Activated naive CD8-positive, alpha-beta T cell treated with anti-CD3 and anti-CD28 coated beads for 36 hours (primary cell): ENCODE measurements around the gene WFDC1. TPM values are rescaled to one million over a fixed set of nuclear protein-coding genes. Genes with fewer than 3 reads are reported as not detected.
A peak's percentile ranks its signal among the peaks of the same experiment; 100 is the strongest.

Experiments
- DNase-seq: peaks from one replicate; pipeline ENCODE4 v3.0.0; 2021
- H3K27ac Mint-ChIP-seq: one replicate; pipeline ENCODE4 v1.8.0; 2022; ENCODE audit warnings: mild to moderate bottlenecking, moderate library complexity, mixed read lengths
- H3K27me3 Mint-ChIP-seq: one replicate; pipeline ENCODE4 v1.8.0; 2022; ENCODE audit warnings: mild to moderate bottlenecking, mixed read lengths
- H3K36me3 Mint-ChIP-seq: one replicate; pipeline ENCODE4 v1.8.0; 2021; ENCODE audit warnings: mild to moderate bottlenecking, mixed read lengths
- H3K4me1 Mint-ChIP-seq: one replicate; pipeline ENCODE4 v1.8.0; 2021; ENCODE audit warnings: mixed read lengths
- H3K4me3 Mint-ChIP-seq: one replicate; pipeline ENCODE4 v1.8.0; 2022; ENCODE audit warnings: mild to moderate bottlenecking, moderate library complexity, mixed read lengths
- H3K9me3 Mint-ChIP-seq: one replicate; pipeline ENCODE4 v1.8.0; 2022; ENCODE audit warnings: mixed read lengths
- total RNA-seq, 2 experiments: library from RNA; stranded (reverse); gene quantifications; one replicate each; pipeline ENCODE4 v1.2.3, GENCODE V29; 2021

Gene WFDC1
- total RNA-seq, 2 experiments from 2014 or later, result not detected

DNA sequence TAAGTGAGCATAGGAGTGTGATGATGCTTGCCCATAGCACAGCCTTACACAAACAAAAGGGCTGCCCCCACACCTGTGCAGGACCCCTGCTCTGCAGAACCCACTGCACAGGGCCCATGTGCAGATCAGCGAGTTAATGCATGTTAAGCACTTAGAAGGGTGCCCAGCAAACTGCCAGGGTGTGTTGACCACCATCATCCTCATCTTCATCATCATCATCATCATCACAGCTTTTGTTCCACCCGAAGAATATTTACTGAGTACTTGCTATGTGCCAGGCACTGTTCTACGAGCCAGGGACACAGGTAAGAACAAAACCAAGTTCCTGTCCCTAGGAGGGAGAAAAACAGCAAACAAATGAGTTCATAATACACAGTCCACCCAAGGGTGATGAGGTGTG is 11.9 kb downstream of the WFDC1 start:
- H3K9me3 Mint-ChIP-seq, result no peaks in the 10 kb centered on the region
- no peak overlapping the region for H3K4me3 Mint-ChIP-seq
- no peak overlapping the region for H3K27ac Mint-ChIP-seq
- no peak for DNase-seq
- H3K4me1 Mint-ChIP-seq, result no peaks in the 10 kb centered on the region
- H3K36me3 Mint-ChIP-seq, result no peaks in the 10 kb centered on the region
- H3K27me3 Mint-ChIP-seq, result peaks cover 34% of the 10 kb centered on the region

DNA sequence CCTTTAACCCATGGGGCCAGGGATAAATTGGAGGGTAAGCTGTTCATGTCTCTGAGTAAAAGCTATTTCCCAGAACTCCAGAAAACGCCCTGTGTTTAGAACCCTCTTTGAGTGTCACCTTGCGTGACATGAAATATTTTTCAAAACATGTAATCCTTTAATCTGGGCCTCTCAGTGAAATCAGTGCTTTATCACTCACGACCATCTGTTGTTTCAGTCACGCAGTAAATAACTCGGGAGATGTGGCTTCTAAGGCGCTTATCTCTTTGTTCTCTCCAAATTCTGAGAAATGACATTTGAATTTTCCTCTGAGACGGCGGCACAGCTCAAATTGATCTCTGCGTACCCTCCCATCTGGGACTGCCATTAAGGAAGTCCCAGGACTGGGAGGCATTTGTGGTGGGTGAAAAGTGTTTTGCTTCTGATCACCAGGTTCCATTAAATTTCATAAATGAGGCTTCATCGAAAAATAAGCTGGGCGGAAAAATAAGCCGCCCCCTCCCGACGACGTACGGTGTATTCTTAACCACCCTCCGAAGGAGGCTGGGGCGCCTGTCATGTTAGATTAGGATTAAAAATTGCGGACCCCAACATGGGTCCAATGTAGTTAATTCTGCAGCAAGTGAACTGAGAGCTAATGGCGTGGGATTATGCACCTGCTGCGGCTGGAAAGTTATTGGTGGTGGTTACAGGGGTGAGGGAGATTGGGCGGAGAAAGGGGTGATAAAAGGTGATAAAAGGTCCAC is 12.7 kb downstream of the WFDC1 start:
- Mint-ChIP-seq H3K36me3 (no peaks in the 10 kb centered on the region), H3K9me3 (no peaks in the 10 kb centered on the region), H3K27ac (no peak overlapping the region), H3K4me3 (no peak overlapping the region), H3K4me1 (no peaks in the 10 kb centered on the region), H3K27me3 (peaks cover 41% of the 10 kb centered on the region)
- no peak for DNase-seq

DNA sequence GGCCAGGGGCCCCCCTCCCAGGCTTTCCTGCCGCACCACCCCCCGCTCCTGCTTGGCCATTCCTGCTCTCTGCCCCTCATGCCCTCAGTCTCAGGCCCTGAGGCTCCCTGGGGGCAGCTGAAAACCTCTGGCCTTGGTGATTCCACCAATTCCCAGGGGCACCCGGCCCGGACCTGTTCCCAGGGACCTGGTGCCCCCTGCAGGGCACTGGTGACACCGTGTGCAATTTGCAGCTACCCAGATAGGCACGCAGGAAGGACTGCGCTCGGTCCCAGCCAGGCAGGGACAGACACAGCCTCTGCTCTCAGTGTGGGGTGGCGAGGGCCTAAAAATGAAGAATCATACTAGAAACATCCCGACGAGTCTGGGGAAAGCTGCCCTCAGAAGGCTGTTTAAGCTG is 13.4 kb downstream of the WFDC1 start:
- no peaks in the 10 kb centered on the region for H3K36me3 Mint-ChIP-seq
- H3K9me3 Mint-ChIP-seq, result no peaks in the 10 kb centered on the region
- peaks cover 45% of the 10 kb centered on the region for H3K27me3 Mint-ChIP-seq
- H3K27ac Mint-ChIP-seq, result no peak overlapping the region
- H3K4me3 Mint-ChIP-seq, result no peak overlapping the region
- no peaks in the 10 kb centered on the region for H3K4me1 Mint-ChIP-seq
- DNase-seq, result peak; percentile 24

DNA sequence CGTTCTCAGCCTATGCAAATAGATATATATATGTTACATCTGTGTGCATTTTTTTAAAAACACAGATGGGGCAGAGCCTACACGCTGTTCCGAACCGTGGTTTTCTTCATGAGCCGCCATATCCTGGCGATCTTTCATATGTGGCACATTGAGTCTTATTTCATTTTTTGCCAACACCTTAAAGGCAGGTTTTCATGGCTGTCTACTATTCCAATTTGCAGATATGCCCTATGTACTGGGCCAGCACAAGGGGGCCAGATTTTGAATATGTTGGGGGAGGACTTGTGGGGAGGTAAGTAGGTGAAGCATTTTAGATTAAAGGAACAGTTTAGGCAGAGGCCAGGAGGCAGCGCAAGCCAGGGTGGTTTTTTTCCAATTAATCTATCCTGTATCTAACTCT is 16.0 kb downstream of the WFDC1 start:
- Mint-ChIP-seq H3K4me1 (no peaks in the 10 kb centered on the region), H3K4me3 (no peak overlapping the region), H3K27me3 (peaks cover 55% of the 10 kb centered on the region), H3K36me3 (no peaks in the 10 kb centered on the region), H3K27ac (no peak overlapping the region), H3K9me3 (no peaks in the 10 kb centered on the region)
- no peak for DNase-seq

DNA sequence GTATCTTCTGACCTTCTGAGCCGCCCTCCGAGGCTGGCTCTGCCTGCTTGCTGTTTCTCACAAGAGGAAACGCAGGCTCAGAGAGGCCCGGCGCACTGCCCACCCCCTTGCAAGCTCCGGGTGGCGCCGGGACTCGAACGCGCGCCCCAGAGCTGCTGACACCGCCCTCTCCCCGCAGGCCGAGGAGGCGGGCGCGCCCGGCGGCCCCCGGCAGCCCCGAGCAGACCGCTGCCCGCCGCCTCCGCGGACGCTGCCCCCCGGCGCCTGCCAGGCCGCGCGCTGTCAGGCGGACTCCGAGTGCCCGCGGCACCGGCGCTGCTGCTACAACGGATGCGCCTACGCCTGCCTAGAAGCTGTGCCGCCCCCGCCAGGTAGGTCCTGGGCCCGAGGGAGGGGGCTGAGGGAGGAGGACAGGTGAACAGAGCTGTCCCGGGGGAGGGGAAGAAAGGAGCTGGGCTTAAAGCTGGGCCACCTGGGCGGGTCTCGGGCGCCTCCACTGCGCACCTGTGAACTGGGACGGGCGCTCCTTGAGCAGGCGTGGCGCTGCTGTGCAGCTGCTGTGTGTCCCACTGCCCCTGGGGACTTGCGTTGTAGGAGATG is 18.2 kb downstream of the WFDC1 start:
- H3K4me3 Mint-ChIP-seq, result no peak overlapping the region

DNA sequence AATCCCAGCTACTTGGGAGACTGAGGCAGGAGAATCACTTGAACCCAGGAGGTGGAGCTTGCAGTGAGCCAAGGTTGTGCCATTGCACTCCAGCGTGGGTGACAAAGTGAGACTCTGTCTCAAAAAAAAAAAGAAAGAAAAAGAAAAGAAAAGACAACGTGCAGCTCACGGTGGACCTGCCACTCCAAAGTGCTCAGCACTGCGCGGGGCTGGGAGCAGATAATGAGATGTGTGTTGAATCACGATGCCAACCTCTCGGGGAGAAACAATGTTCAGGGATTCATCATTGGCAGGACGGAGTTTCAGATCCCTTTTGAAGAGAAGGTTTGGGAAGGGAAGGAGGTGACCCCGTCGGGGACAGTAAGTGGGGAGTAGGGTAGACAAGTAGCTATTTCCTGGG is 19.2 kb downstream of the WFDC1 start:
- no peak overlapping the region for H3K27ac Mint-ChIP-seq
- DNase-seq, result no peak
- H3K4me3 Mint-ChIP-seq, result no peak overlapping the region
- H3K4me1 Mint-ChIP-seq, result no peaks in the 10 kb centered on the region
- H3K27me3 Mint-ChIP-seq, result peaks cover 43% of the 10 kb centered on the region
- H3K36me3 Mint-ChIP-seq, result no peaks in the 10 kb centered on the region
- peaks cover 3% of the 10 kb centered on the region for H3K9me3 Mint-ChIP-seq

More for the DNA sequence above, 18.2 kb downstream of the WFDC1 start:
- Mint-ChIP-seq H3K27me3 (peaks cover 50% of the 10 kb centered on the region), H3K27ac (no peak overlapping the region), H3K9me3 (no peaks in the 10 kb centered on the region), H3K4me1 (no peaks in the 10 kb centered on the region), H3K36me3 (no peaks in the 10 kb centered on the region)
- DNase-seq, result no peak

DNA sequence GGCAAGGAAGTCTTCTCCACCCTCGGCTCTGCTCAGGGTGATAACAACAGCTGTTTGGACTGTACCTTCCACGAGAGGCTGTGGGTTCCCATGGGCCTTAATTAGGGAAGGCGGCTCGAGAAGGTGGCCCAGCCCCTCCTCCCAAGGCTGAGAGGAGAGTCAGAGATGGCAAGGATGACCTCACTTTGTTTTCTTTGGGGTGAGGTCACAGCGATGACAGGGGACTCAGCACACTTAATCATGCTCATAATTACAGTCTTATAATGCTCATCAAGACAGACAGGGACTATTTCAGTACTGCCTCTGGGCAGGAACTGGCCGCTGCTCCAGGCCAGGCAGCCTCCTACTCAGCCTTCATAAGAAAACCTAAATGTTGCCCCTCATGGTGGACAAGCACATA is 19.7 kb downstream of the WFDC1 start:
- Mint-ChIP-seq H3K27me3 (peaks cover 38% of the 10 kb centered on the region), H3K27ac (no peak overlapping the region), H3K4me3 (no peak overlapping the region), H3K36me3 (no peaks in the 10 kb centered on the region), H3K4me1 (no peaks in the 10 kb centered on the region), H3K9me3 (peaks cover 3% of the 10 kb centered on the region)
- DNase-seq, result no peak

DNA sequence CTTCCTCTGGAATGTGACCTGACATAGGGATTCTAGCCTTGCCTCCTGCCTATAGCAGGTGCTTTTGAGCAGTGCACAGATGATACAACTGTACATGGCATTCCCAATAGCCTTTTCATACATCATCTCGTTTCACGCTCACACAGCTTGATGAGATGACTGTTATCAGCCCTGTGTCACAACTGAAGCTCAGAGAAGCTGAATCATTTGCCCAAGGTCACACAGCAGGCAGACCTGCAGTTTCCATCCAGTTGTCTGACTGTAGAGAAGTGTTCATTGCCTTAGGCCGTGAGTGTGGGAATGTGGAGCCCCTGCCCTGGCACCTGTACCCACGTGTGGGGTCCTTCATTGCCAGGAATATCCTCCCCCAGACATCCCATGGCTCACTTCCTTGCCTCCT is 20.1 kb downstream of the WFDC1 start:
- peaks cover 34% of the 10 kb centered on the region for H3K27me3 Mint-ChIP-seq
- DNase-seq, result no peak
- H3K27ac Mint-ChIP-seq, result no peak overlapping the region
- H3K36me3 Mint-ChIP-seq, result no peaks in the 10 kb centered on the region
- H3K9me3 Mint-ChIP-seq, result peaks cover 3% of the 10 kb centered on the region
- no peaks in the 10 kb centered on the region for H3K4me1 Mint-ChIP-seq
- no peak overlapping the region for H3K4me3 Mint-ChIP-seq

DNA sequence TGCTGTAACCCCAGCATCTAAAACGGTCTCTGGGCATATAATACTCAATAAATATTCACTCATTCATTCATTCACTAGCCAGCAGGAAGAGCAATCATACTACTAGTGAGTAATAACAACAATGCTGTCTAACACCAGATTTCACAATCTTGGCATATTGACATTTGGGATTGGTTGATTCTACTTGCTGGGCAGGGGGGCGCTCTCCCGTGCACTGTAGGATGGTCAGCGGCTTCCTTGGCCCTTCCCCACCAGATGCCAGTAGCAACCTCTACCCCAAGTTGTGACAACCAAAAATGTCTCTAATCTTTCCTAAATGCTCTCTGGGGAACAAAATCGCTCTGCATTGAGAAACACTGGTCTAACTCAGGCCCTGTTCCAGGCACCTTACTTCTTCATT is 20.7 kb downstream of the WFDC1 start:
- Mint-ChIP-seq H3K9me3 (peaks cover 3% of the 10 kb centered on the region), H3K27me3 (peaks cover 32% of the 10 kb centered on the region), H3K27ac (no peak overlapping the region), H3K36me3 (no peaks in the 10 kb centered on the region), H3K4me3 (no peak overlapping the region), H3K4me1 (no peaks in the 10 kb centered on the region)
- DNase-seq, result no peak

DNA sequence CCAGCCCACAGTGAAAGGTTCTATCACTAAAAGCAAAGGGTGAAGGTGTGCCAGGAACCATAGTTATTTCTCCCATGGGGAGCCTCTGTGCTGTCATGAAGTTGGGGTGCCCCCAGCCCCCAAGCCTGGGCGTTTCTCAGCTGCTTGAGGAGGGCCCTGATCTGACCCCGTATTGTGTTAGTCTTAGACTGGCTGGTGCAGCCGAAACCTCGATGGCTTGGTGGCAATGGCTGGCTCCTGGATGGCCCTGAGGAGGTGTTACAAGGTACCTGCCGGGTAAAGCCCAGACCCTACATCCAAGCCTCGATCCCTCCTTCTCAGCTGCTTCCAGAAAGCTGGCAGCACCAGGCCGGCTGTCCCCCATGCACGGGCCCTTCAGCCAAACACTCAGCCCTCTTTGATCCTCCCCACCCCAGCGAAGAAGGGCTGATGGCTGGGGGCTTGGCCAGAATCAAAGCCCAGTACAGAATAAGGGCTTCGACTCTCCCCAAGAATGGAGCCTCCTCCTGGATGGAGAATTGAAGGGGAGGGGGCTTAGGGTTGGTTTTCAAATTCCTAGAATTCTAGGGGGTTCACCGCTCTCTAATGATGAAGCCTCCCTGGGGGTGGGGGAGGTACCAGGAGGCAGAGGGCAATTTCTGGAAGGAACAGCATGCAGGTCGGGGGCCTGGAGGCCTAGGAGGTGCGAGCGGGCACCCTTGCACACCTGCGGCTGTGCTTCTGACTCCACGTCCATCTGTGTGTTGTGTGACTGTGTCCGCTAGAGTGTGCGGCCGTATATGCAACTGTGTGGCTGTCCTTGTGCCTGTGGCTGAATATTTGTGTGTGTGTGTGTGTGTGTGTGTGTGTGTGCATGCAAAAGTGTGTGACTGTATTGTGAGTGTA is 23.7 kb downstream of the WFDC1 start:
- Mint-ChIP-seq H3K4me3 (no peak overlapping the region), H3K27me3 (peaks cover 11% of the 10 kb centered on the region), H3K9me3 (peaks cover 3% of the 10 kb centered on the region), H3K4me1 (no peaks in the 10 kb centered on the region), H3K27ac (no peak overlapping the region), H3K36me3 (no peaks in the 10 kb centered on the region)
- DNase-seq, result no peak

DNA sequence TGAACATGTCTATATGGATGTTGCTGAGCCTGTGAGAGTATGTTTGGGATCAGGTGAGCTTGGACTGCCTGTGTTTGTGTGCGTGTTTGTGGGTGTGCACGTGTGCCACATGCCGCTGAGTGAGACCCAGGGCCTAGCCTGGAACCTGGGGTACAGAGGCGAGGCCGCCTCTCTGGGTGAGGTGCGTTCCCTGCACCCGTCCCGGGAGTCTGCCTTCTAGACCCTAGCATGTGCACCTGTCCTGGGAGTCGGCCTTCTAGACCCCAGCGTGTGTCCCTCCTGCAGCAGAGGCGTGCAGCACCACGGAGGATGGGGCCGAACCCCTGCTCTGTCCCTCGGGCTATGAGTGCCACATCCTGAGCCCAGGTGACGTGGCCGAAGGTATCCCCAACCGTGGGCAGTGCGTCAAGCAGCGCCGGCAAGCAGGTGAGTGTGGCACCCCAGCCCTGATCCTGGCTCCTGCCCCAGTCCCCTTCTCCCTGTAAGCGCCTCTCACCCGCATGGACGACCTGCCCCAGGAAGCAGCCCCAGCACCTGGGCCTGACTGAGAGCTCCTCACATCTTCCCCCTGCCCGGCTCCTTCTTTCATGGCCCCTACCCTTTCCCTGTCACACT is 24.6 kb downstream of the WFDC1 start:
- DNase-seq, result no peak
- Mint-ChIP-seq H3K36me3 (no peaks in the 10 kb centered on the region), H3K27ac (no peak overlapping the region), H3K4me3 (no peak overlapping the region), H3K9me3 (peaks cover 3% of the 10 kb centered on the region), H3K4me1 (no peaks in the 10 kb centered on the region), H3K27me3 (peaks cover 2% of the 10 kb centered on the region)

DNA sequence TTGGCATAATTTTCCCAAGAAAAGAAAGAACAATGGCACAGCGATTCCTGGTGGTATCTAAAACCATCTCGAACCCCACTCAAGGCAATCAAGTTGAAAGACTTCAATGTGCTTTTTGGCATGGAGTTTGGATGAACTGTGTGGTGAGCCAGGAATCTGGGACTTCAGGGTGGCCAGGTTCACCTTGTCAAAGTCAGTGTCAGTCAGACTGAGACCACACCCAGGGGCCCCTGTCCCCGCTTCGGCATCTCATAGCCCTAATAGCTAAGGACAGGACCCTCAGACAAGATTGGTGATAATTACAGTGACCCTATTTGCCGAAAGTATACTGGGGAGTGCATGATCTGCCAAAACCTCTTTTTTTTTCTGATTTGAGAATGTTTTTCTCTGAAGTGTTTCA is 25.8 kb downstream of the WFDC1 start:
- Mint-ChIP-seq H3K27me3 (no peaks in the 10 kb centered on the region), H3K27ac (no peak overlapping the region), H3K9me3 (peaks cover 3% of the 10 kb centered on the region), H3K4me1 (no peaks in the 10 kb centered on the region), H3K4me3 (no peak overlapping the region), H3K36me3 (no peaks in the 10 kb centered on the region)
- no peak for DNase-seq

DNA sequence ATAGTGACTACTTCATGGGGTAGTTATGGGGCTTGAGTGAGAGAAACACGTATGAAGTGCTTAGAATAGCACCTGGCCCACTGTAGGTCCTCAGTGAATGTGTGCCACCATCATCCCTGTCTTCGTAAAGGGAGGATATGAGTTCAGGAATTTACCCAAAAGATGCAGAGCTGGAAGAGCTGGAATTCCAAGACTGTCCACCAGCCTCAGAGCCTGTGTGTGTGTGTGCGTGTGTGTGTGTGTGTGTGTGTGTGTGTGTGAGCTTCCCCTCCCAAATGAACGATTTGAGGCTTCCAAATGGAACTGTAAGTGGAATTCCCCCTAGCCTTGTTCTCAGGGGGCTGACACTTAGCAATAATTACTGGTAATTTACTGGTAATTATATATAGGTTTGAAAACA is 27.3 kb downstream of the WFDC1 start:
- no peaks in the 10 kb centered on the region for H3K4me1 Mint-ChIP-seq
- H3K27me3 Mint-ChIP-seq, result no peaks in the 10 kb centered on the region
- peaks cover 3% of the 10 kb centered on the region for H3K9me3 Mint-ChIP-seq
- H3K4me3 Mint-ChIP-seq, result no peak overlapping the region
- no peak for DNase-seq
- no peak overlapping the region for H3K27ac Mint-ChIP-seq
- no peaks in the 10 kb centered on the region for H3K36me3 Mint-ChIP-seq

DNA sequence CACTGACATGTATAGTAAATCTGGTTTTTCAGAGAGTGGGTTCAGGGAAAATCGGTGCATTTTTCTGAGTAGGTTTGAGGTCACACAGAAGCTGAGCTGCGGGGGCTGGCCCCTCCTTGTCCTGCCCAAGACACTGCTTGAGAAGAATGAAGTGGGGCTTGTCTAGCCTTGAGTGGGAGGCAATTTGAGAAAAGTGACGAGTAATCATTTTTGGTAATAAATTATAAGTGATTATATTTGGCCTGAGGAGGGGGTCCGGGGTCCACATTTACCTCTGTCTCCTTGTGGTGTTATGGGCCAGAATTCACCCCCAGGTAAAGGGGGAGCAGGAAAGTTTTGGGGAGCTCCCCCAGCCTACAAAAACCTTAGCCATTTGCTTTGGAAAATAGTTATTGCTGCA is 28.1 kb downstream of the WFDC1 start:
- no peak overlapping the region for H3K4me3 Mint-ChIP-seq
- H3K27ac Mint-ChIP-seq, result no peak overlapping the region
- H3K4me1 Mint-ChIP-seq, result no peaks in the 10 kb centered on the region
- no peak for DNase-seq
- H3K36me3 Mint-ChIP-seq, result no peaks in the 10 kb centered on the region
- no peaks in the 10 kb centered on the region for H3K27me3 Mint-ChIP-seq
- peaks cover 3% of the 10 kb centered on the region for H3K9me3 Mint-ChIP-seq

DNA sequence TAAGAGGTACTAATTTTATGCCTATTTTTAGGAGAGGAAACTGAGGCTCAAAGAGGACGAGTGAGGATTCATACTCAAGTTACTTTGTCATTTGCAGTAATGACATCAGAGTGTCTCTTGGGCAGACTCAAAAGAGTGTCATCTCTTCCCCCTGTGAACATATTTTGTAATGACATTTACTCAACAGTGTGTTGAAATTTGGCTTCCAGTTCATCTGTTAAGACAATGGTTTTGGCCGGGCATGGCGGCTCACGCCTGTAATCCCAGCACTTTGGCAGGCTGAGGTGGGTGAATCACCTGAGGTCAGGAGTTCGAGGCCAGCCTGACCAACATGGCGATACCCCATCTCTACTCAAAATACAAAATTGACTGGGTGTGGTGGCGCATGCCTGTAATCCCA is 28.9 kb downstream of the WFDC1 start:
- H3K9me3 Mint-ChIP-seq, result no peaks in the 10 kb centered on the region
- DNase-seq, result no peak
- H3K27ac Mint-ChIP-seq, result no peak overlapping the region
- H3K4me3 Mint-ChIP-seq, result no peak overlapping the region
- no peaks in the 10 kb centered on the region for H3K4me1 Mint-ChIP-seq
- H3K36me3 Mint-ChIP-seq, result no peaks in the 10 kb centered on the region
- H3K27me3 Mint-ChIP-seq, result no peaks in the 10 kb centered on the region
